Astrocyte of the spinal cord (primary cell): ENCODE results near the gene MGAT5B.

Source experiments
- DNase-seq: peaks from one replicate; pipeline ENCODE4 v3.0.0; 2011; ENCODE audit warnings: low read depth, low spot score
- H3K4me3 ChIP-seq: 2 replicates; pipeline ENCODE4 v1.5.1; 2011; ENCODE audit warnings: low read depth, mild to moderate bottlenecking, low read length, moderate library complexity
- CTCF ChIP-seq: IDR thresholded peaks from 2 replicates; pipeline ENCODE4 v1.5.1; 2012; ENCODE audit warnings: low read depth, mild to moderate bottlenecking, low read length, inconsistent platforms
- in situ Hi-C: cut with HindIII; loops from 2 replicates; pipeline ENCODE4 v1.10.0; 2017; ENCODE audit warnings: low sequenced_read_pairs

The MGAT5B gene

DNA sequence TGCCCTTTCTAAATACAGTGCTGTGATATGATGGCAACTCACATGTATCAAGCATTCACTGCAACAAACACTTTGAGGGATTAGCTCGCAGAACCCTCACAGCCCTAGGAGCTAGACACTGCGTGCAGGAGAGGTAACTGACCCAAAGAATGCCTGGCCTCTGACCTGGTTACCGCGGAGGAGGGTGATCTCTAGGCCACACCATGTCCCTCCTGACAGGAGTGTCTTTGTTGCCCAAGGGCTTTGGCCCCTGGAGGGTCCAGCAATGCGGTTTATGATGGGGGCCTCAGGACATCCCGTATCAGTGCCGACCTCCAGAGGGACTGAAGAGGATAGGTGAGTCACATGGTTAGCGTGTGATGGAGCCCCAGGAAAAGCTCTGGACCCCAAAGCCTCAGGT is 130.6 kb downstream of the MGAT5B start:
- DNase-seq = no peak
- in situ Hi-C loops = no loop called here
- H3K4me3 ChIP-seq = no peak overlapping the region
- no peak for TF ChIP-seq CTCF
